GM19025 (cell line): ENCODE measurements around the gene AFP.

Experiments used
- ATAC-seq: cut with Tn5 transposase; IDR thresholded peaks from one replicate; pipeline ENCODE4 v1.9.1; 2021; ENCODE audit warnings: mild to moderate bottlenecking, low read depth, moderate library complexity; ENCODE audit not compliant: unreplicated experiment

The AFP gene

GRCh38 chr4:73436674-73437557 lies 895 bp downstream of the AFP start:
- ATAC-seq, result no peak

GRCh38 chr4:73437558-73437956 lies 1.5 kb downstream of the AFP start:
- ATAC-seq, result no peak

- ATAC-seq, result no peak
Observed at GRCh38 chr4:73438048-73438447, 2.0 kb downstream of the AFP start.

- no peak for ATAC-seq
Observed at GRCh38 chr4:73438582-73439215, 2.7 kb downstream of the AFP start.

GRCh38 chr4:73439445-73439844 lies 3.4 kb downstream of the AFP start:
- no peak for ATAC-seq

GRCh38 chr4:73439991-73440390 lies 4.0 kb downstream of the AFP start:
- no peak for ATAC-seq

GRCh38 chr4:73440653-73441052 lies 4.6 kb downstream of the AFP start:
- ATAC-seq, result no peak

GRCh38 chr4:73442275-73442674 lies 6.3 kb downstream of the AFP start:
- no peak for ATAC-seq

- ATAC-seq, result no peak
Observed at GRCh38 chr4:73443224-73443623, 7.2 kb downstream of the AFP start.

- no peak for ATAC-seq
Observed at GRCh38 chr4:73445383-73446335, 9.6 kb downstream of the AFP start.

GRCh38 chr4:73446336-73446938 lies 10.4 kb downstream of the AFP start:
- peak; percentile 98 for ATAC-seq

- ATAC-seq, result no peak
Observed at GRCh38 chr4:73447671-73448070, 11.7 kb downstream of the AFP start.

- ATAC-seq, result no peak
Observed at GRCh38 chr4:73448448-73449203, 12.6 kb downstream of the AFP start.

GRCh38 chr4:73450398-73451004 lies 14.5 kb downstream of the AFP start:
- no peak for ATAC-seq

- no peak for ATAC-seq
Observed at GRCh38 chr4:73451404-73451803, 15.4 kb downstream of the AFP start.

GRCh38 chr4:73451981-73452747 lies 16.1 kb downstream of the AFP start:
- ATAC-seq, result no peak

GRCh38 chr4:73452953-73453700 lies 17.1 kb downstream of the AFP start:
- no peak for ATAC-seq

GRCh38 chr4:73453701-73454005 lies 17.6 kb downstream of the AFP start:
- no peak for ATAC-seq
